Smooth muscle cell (in vitro differentiated cells): ENCODE results near the gene IL10. TPM values are rescaled to one million over a fixed set of nuclear protein-coding genes. Genes with fewer than 3 reads are reported as not detected.

ENCODE experiments used
- DNase-seq: peaks from one replicate; lab custom pipeline; 2025; ENCODE audit not compliant: unreplicated experiment; lab: John Stamatoyannopoulos, UW
- H2AFZ ChIP-seq: fragments of 200-600 bp; sonication (generic); 2 replicates; pipeline ENCODE4 v1.6.0; 2016; ENCODE audit warnings: antibody characterized with exemption, low read depth, mild to moderate bottlenecking
- H3F3A ChIP-seq: fragments of 200-600 bp; sonication (generic); 2 replicates; pipeline ENCODE4 v1.6.0; 2017; ENCODE audit warnings: antibody characterized with exemption, low read depth
- H3K27ac ChIP-seq: fragments of 200-600 bp; sonication (generic); 2 replicates; pipeline ENCODE4 v1.5.1; 2016; ENCODE audit warnings: low read depth, mild to moderate bottlenecking
- H3K27me3 ChIP-seq: fragments of 200-600 bp; sonication (generic); 2 replicates; pipeline ENCODE4 v1.6.1; 2016; ENCODE audit warnings: low read depth, mild to moderate bottlenecking
- H3K36me3 ChIP-seq: fragments of 200-600 bp; sonication (generic); 2 replicates; pipeline ENCODE4 v1.5.1; 2016; ENCODE audit warnings: low read depth
- H3K4me1 ChIP-seq: fragments of 200-600 bp; sonication (generic); 2 replicates; pipeline ENCODE4 v1.5.1; 2016; ENCODE audit warnings: low read depth
- H3K4me2 ChIP-seq: fragments of 200-600 bp; sonication (generic); 2 replicates; pipeline ENCODE4 v1.6.0; 2016; ENCODE audit warnings: mild to moderate bottlenecking
- H3K4me3 ChIP-seq: fragments of 200-600 bp; sonication (generic); 2 replicates; pipeline ENCODE4 v1.5.1; 2016; ENCODE audit warnings: mild to moderate bottlenecking
- H3K79me2 ChIP-seq: fragments of 200-600 bp; sonication (generic); 2 replicates; pipeline ENCODE4 v1.6.0; 2016; ENCODE audit warnings: low read depth, mild to moderate bottlenecking
- H3K9ac ChIP-seq: fragments of 200-600 bp; sonication (generic); 2 replicates; pipeline ENCODE4 v1.6.0; 2016; ENCODE audit warnings: low read depth
- H3K9me3 ChIP-seq: fragments of 200-600 bp; sonication (generic); replicated peaks from 2 replicates; pipeline ENCODE4 v1.5.1; 2016; ENCODE audit warnings: low read depth
- H4K20me1 ChIP-seq: fragments of 200-600 bp; sonication (generic); 2 replicates; pipeline ENCODE4 v1.6.0; 2016; ENCODE audit warnings: low read depth
- CTCF ChIP-seq: fragments of 200-600 bp; sonication (generic); IDR thresholded peaks from 2 replicates; pipeline ENCODE4 v1.5.1; 2017; ENCODE audit warnings: borderline replicate concordance, mild to moderate bottlenecking, antibody characterized with exemption; ENCODE audit not compliant: insufficient read depth, poor library complexity, severe bottlenecking
- WGBS: methylation state at CpG from one replicate; pipeline ENCODE4 v1.1.7; 2016; ENCODE audit warnings: low lambda C conversion rate; 5-methylcytosine and 5-hydroxymethylcytosine counted together
- polyA plus RNA-seq: library from polyadenylated mRNA; unstranded; fragments of >200 nt; fragmentation: Nextera tagmentation; extraction: Ambion mirVana; gene quantifications from 2 replicates; pipeline ENCODE4 v1.2.1, GENCODE V29; 2016
- total RNA-seq: library from RNA; depleted of rRNA; stranded (reverse); fragments of >200 nt; gene quantifications from 2 replicates; pipeline ENCODE4 v1.2.3, GENCODE V29; 2014

The IL10 gene
- total and polyA plus RNA-seq, 2 experiments from 2014 or later, result 1.2 to 2.2 TPM

GRCh38 chr1:206801467-206801866, 29.2 kb upstream of the IL10 start:
- Histone ChIP-seq H3K9me3 (no peaks in the 10 kb centered on the region), H3K9ac (no peak overlapping the region), H3K79me2 (no peaks in the 10 kb centered on the region), H2AFZ (no peak overlapping the region), H3K4me3 (no peak overlapping the region), H3K27ac (no peak overlapping the region), H3K27me3 (no peaks in the 10 kb centered on the region), H3K4me1 (no peaks in the 10 kb centered on the region), H3K36me3 (no peaks in the 10 kb centered on the region), H3K4me2 (no peak overlapping the region), H4K20me1 (no peaks in the 10 kb centered on the region), H3F3A (no peaks in the 10 kb centered on the region)
- no peak for DNase-seq
- WGBS, result 95% methylated on average over 1 of the region's 1 CpG
- TF ChIP-seq CTCF, result no peak

- Histone ChIP-seq H4K20me1 (no peaks in the 10 kb centered on the region), H3K4me3 (no peak overlapping the region), H3K79me2 (no peaks in the 10 kb centered on the region), H2AFZ (no peak overlapping the region), H3K27ac (no peak overlapping the region), H3K4me2 (no peak overlapping the region), H3K27me3 (no peaks in the 10 kb centered on the region), H3F3A (no peaks in the 10 kb centered on the region), H3K9ac (no peak overlapping the region), H3K4me1 (no peaks in the 10 kb centered on the region), H3K9me3 (no peaks in the 10 kb centered on the region), H3K36me3 (no peaks in the 10 kb centered on the region)
- no peak for DNase-seq
- 94% methylated on average over 3 of the region's 3 CpGs for WGBS
- TF ChIP-seq CTCF, result no peak
These were observed 28.6 kb upstream of the IL10 start for GRCh38 chr1:206800891-206801290.

GRCh38 chr1:206800411-206800810, 28.1 kb upstream of the IL10 start:
- Histone ChIP-seq H3K27ac (no peak overlapping the region), H3K27me3 (no peaks in the 10 kb centered on the region), H3K4me1 (no peaks in the 10 kb centered on the region), H3K4me3 (no peak overlapping the region), H3K4me2 (no peak overlapping the region), H3K9me3 (no peaks in the 10 kb centered on the region), H3K79me2 (no peaks in the 10 kb centered on the region), H2AFZ (no peak overlapping the region), H3K36me3 (no peaks in the 10 kb centered on the region), H4K20me1 (no peaks in the 10 kb centered on the region), H3K9ac (no peak overlapping the region), H3F3A (no peaks in the 10 kb centered on the region)
- DNase-seq, result no peak
- 69% methylated on average over 3 of the region's 3 CpGs for WGBS
- TF ChIP-seq CTCF, result no peak

- H4K20me1 ChIP-seq, result no peaks in the 10 kb centered on the region
- H3K79me2 ChIP-seq, result no peaks in the 10 kb centered on the region
- H3K4me3 ChIP-seq, result no peak overlapping the region
- DNase-seq, result no peak
- H3K4me1 ChIP-seq, result no peaks in the 10 kb centered on the region
- H3K36me3 ChIP-seq, result no peaks in the 10 kb centered on the region
- no peak overlapping the region for H3K9ac ChIP-seq
- no peak for TF ChIP-seq CTCF
- no peaks in the 10 kb centered on the region for H3K9me3 ChIP-seq
- H2AFZ ChIP-seq, result no peak overlapping the region
- no peaks in the 10 kb centered on the region for H3K27me3 ChIP-seq
- no peaks in the 10 kb centered on the region for H3F3A ChIP-seq
- H3K4me2 ChIP-seq, result no peak overlapping the region
- H3K27ac ChIP-seq, result no peak overlapping the region
- WGBS, result 100% methylated on average over 3 of the region's 3 CpGs
These were observed 27.0 kb upstream of the IL10 start for GRCh38 chr1:206799311-206799710.
